ENCODE measurements around the gene CDK2AP2. TPM values are rescaled to one million over a fixed set of nuclear protein-coding genes. Genes with fewer than 3 reads are reported as not detected.

The CDK2AP2 gene
- polyA plus RNA-seq, 4 donors: 80.0 to 108 (median 97.5) TPM

- no peaks in the 10 kb centered on the region for H3K27me3 ChIP-seq (ENCODE audit: control insufficient read depth in 3 of 3, insufficient read depth in 3 of 3, low read length in 3 of 3)
- DNase-seq: peak; percentile 44 to 64
- H3K36me3 ChIP-seq (ENCODE audit: control insufficient read depth in 3 of 3, insufficient read depth in 2 of 3, low read depth in 1 of 3, low read length in 3 of 3): peaks cover 0 to 55% (median 3%) of the 10 kb centered on the region in 3 donors
- peak overlapping the region; percentile 68 to 86 (median 68) for H3K4me3 ChIP-seq (ENCODE audit: low read depth in 1 of 3, low read length in 3 of 3)
- 1 to 2% (median 2%) methylated on average over 74 to 101 of the region's 101 CpGs for WGBS, 3 donors
- no peaks in the 10 kb centered on the region for H3K9me3 ChIP-seq (ENCODE audit: control insufficient read depth in 2 of 2, insufficient read depth in 1 of 2, low read depth in 1 of 2, low read length in 1 of 2)
- no peak for FAIRE-seq
- peaks cover 0 to 46% (median 8%) of the 10 kb centered on the region in 3 donors for H3K4me1 ChIP-seq (ENCODE audit: control insufficient read depth in 3 of 3, insufficient read depth in 2 of 3, low read depth in 1 of 3, low read length in 2 of 3)
- peak overlapping the region; percentile 95 to 100 (median 97) for H3K27ac ChIP-seq (ENCODE audit: low read depth in 1 of 3, low read length in 2 of 3)
These were observed 3.7 kb downstream of the CDK2AP2 start for GRCh38 chr11:67504005-67504949.

GRCh38 chr11:67503119-67504004 lies 4.6 kb downstream of the CDK2AP2 start:
- no peak overlapping the region for H3K27ac ChIP-seq (ENCODE audit: low read depth in 1 of 3, low read length in 2 of 3)
- no peak for DNase-seq
- H3K36me3 ChIP-seq (ENCODE audit: control insufficient read depth in 3 of 3, insufficient read depth in 2 of 3, low read depth in 1 of 3, low read length in 3 of 3): peaks cover 0 to 64% (median 4%) of the 10 kb centered on the region in 3 donors
- no peaks in the 10 kb centered on the region for H3K9me3 ChIP-seq (ENCODE audit: control insufficient read depth in 2 of 2, insufficient read depth in 1 of 2, low read depth in 1 of 2, low read length in 1 of 2)
- no peaks in the 10 kb centered on the region for H3K27me3 ChIP-seq (ENCODE audit: control insufficient read depth in 3 of 3, insufficient read depth in 3 of 3, low read length in 3 of 3)
- 80 to 85% (median 81%) methylated on average over 16 to 19 of the region's 19 CpGs for WGBS, 3 donors
- H3K4me1 ChIP-seq (ENCODE audit: control insufficient read depth in 3 of 3, insufficient read depth in 2 of 3, low read depth in 1 of 3, low read length in 2 of 3): peaks cover 0 to 39% (median 8%) of the 10 kb centered on the region in 3 donors
- peak overlapping the region; percentile 50 to 86 (median 68) for H3K4me3 ChIP-seq (ENCODE audit: low read depth in 1 of 3, low read length in 3 of 3)
- FAIRE-seq: no peak

GRCh38 chr11:67502328-67502979 lies 5.5 kb downstream of the CDK2AP2 start:
- no peak for DNase-seq
- 96 to 98% (median 96%) methylated on average over 17 to 18 of the region's 18 CpGs for WGBS, 3 donors
- Histone ChIP-seq H3K36me3 (ENCODE audit: control insufficient read depth in 3 of 3, insufficient read depth in 2 of 3, low read depth in 1 of 3, low read length in 3 of 3) (peaks cover 0 to 71% (median 11%) of the 10 kb centered on the region in 3 donors), H3K4me3 (ENCODE audit: low read depth in 1 of 3, low read length in 3 of 3) (no peak overlapping the region), H3K9me3 (ENCODE audit: control insufficient read depth in 2 of 2, insufficient read depth in 1 of 2, low read depth in 1 of 2, low read length in 1 of 2) (no peaks in the 10 kb centered on the region), H3K27me3 (ENCODE audit: control insufficient read depth in 3 of 3, insufficient read depth in 3 of 3, low read length in 3 of 3) (no peaks in the 10 kb centered on the region), H3K27ac (ENCODE audit: low read depth in 1 of 3, low read length in 2 of 3) (no peak overlapping the region), H3K4me1 (ENCODE audit: control insufficient read depth in 3 of 3, insufficient read depth in 2 of 3, low read depth in 1 of 3, low read length in 2 of 3) (peaks cover 0 to 37% (median 8%) of the 10 kb centered on the region in 3 donors)
- no peak for FAIRE-seq

GRCh38 chr11:67501854-67502253 lies 6.1 kb downstream of the CDK2AP2 start:
- no peaks in the 10 kb centered on the region for H3K9me3 ChIP-seq (ENCODE audit: control insufficient read depth in 2 of 2, insufficient read depth in 1 of 2, low read depth in 1 of 2, low read length in 1 of 2)
- H3K4me1 ChIP-seq (ENCODE audit: control insufficient read depth in 3 of 3, insufficient read depth in 2 of 3, low read depth in 1 of 3, low read length in 2 of 3): peaks cover 0 to 31% (median 2%) of the 10 kb centered on the region in 3 donors
- H3K27me3 ChIP-seq (ENCODE audit: control insufficient read depth in 3 of 3, insufficient read depth in 3 of 3, low read length in 3 of 3): no peaks in the 10 kb centered on the region
- no peak for DNase-seq
- no peak for FAIRE-seq
- H3K27ac ChIP-seq (ENCODE audit: low read depth in 1 of 3, low read length in 2 of 3): no peak overlapping the region
- no peak overlapping the region for H3K4me3 ChIP-seq (ENCODE audit: low read depth in 1 of 3, low read length in 3 of 3)
- peaks cover 0 to 71% (median 11%) of the 10 kb centered on the region in 3 donors for H3K36me3 ChIP-seq (ENCODE audit: control insufficient read depth in 3 of 3, insufficient read depth in 2 of 3, low read depth in 1 of 3, low read length in 3 of 3)
- 98 to 99% (median 98%) methylated on average over 18 of the region's 18 CpGs for whole genome bisulfite sequencing, 3 donors

- peaks cover 0 to 71% (median 11%) of the 10 kb centered on the region in 3 donors for H3K36me3 ChIP-seq (ENCODE audit: control insufficient read depth in 3 of 3, insufficient read depth in 2 of 3, low read depth in 1 of 3, low read length in 3 of 3)
- H3K4me3 ChIP-seq (ENCODE audit: low read depth in 1 of 3, low read length in 3 of 3): no peak overlapping the region
- H3K27me3 ChIP-seq (ENCODE audit: control insufficient read depth in 3 of 3, insufficient read depth in 3 of 3, low read length in 3 of 3): no peaks in the 10 kb centered on the region
- no peak overlapping the region for H3K27ac ChIP-seq (ENCODE audit: low read depth in 1 of 3, low read length in 2 of 3)
- peaks cover 0 to 24% (median 2%) of the 10 kb centered on the region in 3 donors for H3K4me1 ChIP-seq (ENCODE audit: control insufficient read depth in 3 of 3, insufficient read depth in 2 of 3, low read depth in 1 of 3, low read length in 2 of 3)
- WGBS, 3 donors: 93 to 96% (median 94%) methylated on average over 9 of the region's 9 CpGs
- H3K9me3 ChIP-seq (ENCODE audit: control insufficient read depth in 2 of 2, insufficient read depth in 1 of 2, low read depth in 1 of 2, low read length in 1 of 2): no peaks in the 10 kb centered on the region
- DNase-seq: no peak
- FAIRE-seq: no peak
These were observed 6.9 kb downstream of the CDK2AP2 start for GRCh38 chr11:67500831-67501715.

DNA sequence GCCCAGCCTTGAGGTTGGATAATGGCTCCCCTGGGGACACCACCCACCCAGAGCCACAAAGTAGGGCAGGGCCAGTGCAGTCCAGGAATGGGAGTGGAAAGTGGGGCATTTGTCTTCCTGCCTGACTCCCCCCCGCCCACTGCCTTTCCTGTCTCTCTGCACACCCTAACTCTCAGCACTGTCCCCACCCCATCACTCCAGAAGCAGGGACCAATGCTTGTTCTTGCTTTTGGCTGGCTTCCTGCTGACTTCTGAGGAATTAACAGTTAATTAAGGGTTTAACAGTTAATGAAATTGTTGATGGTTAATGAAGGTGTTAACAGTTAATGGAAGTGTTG lies 7.5 kb downstream of the CDK2AP2 start:
- no peak for FAIRE-seq
- no peak overlapping the region for H3K4me3 ChIP-seq (ENCODE audit: low read depth in 1 of 3, low read length in 3 of 3)
- peaks cover 4 to 77% (median 11%) of the 10 kb centered on the region in 3 donors for H3K36me3 ChIP-seq (ENCODE audit: control insufficient read depth in 3 of 3, insufficient read depth in 2 of 3, low read depth in 1 of 3, low read length in 3 of 3)
- peaks cover 0 to 19% (median 2%) of the 10 kb centered on the region in 3 donors for H3K4me1 ChIP-seq (ENCODE audit: control insufficient read depth in 3 of 3, insufficient read depth in 2 of 3, low read depth in 1 of 3, low read length in 2 of 3)
- WGBS, 3 donors: 85 to 100% (median 92%) methylated on average over 1 of the region's 1 CpG
- H3K27me3 ChIP-seq (ENCODE audit: control insufficient read depth in 3 of 3, insufficient read depth in 3 of 3, low read length in 3 of 3): no peaks in the 10 kb centered on the region
- H3K27ac ChIP-seq (ENCODE audit: low read depth in 1 of 3, low read length in 2 of 3): no peak overlapping the region
- H3K9me3 ChIP-seq (ENCODE audit: control insufficient read depth in 2 of 2, insufficient read depth in 1 of 2, low read depth in 1 of 2, low read length in 1 of 2): no peaks in the 10 kb centered on the region
- DNase-seq: no peak

DNA sequence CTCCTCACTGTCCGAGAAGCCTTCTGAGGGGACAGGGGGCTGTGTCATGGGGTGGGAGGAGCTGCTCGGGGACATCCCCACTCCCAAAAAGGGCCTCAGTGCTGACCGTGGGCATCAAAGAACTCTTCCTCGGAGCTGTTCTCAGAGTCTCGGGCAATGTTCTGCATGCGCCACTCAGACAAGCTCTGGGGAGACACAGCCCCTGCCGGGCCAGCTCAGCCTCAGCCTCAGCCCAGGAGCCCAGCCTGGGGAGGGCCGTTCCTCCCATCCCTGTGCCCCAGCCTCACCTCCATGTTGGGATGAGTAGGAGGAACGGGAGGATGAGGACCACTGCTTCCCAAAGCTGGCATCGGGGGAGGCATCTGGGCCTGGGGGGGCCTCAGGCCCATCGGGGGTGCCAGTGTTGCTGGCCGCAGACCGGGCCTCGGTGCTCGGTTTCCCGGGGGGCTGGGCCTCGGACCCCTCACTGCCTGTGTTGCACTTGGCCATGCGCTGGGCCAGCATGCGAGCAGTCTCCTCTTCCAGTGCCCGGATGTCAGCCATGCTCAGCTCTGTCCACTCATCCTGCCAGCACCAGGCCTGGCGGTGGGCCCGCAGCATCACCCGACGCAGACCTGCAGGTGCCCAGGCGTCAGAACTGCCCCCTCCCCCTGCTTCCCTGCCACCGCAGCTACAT lies 8.0 kb downstream of the CDK2AP2 start:
- Histone ChIP-seq H3K27ac (ENCODE audit: low read depth in 1 of 3, low read length in 2 of 3) (no peak overlapping the region), H3K27me3 (ENCODE audit: control insufficient read depth in 3 of 3, insufficient read depth in 3 of 3, low read length in 3 of 3) (no peaks in the 10 kb centered on the region), H3K9me3 (ENCODE audit: control insufficient read depth in 2 of 2, insufficient read depth in 1 of 2, low read depth in 1 of 2, low read length in 1 of 2) (no peaks in the 10 kb centered on the region), H3K4me1 (ENCODE audit: control insufficient read depth in 3 of 3, insufficient read depth in 2 of 3, low read depth in 1 of 3, low read length in 2 of 3) (peaks cover 0 to 17% (median 2%) of the 10 kb centered on the region in 3 donors), H3K36me3 (ENCODE audit: control insufficient read depth in 3 of 3, insufficient read depth in 2 of 3, low read depth in 1 of 3, low read length in 3 of 3) (peaks cover 7 to 82% (median 11%) of the 10 kb centered on the region in 3 donors), H3K4me3 (ENCODE audit: low read depth in 1 of 3, low read length in 3 of 3) (no peak overlapping the region)
- no peak for DNase-seq
- no peak for FAIRE-seq
- WGBS, 3 donors: 96 to 97% (median 97%) methylated on average over 25 to 26 of the region's 26 CpGs
